ENCODE data around the gene CCDC51. TPM values are rescaled to one million over a fixed set of nuclear protein-coding genes. Genes with fewer than 3 reads are reported as not detected.

Gene CCDC51
- total RNA-seq, 1 donor from 2014 or later, result 19.3 TPM

DNA sequence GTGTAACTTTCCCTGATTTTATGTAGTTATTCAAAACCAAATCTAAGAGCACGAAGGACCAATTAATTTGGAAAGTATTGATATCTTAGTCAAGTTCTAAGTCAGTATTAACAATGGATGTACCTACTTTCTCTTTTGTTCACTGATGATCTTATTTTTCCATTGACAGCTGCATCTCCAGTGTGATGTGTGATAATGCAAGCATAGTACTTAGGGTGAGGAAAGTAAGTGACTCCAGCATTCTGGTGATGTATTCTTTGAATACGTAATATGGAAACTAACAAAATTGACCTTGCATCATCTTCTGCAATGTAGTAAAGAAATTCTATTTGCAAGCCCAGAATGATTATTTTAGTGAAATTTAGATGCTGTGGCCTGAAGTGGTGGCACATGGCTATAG is 45.5 kb downstream of the CCDC51 start:
- DNase-seq (ENCODE audit: low spot score in 2 of 2), result no peak
- Histone ChIP-seq H3K27ac (no peak overlapping the region), H3K27me3 (no peaks in the 10 kb centered on the region), H3K9me3 (no peaks in the 10 kb centered on the region), H3K36me3 (no peaks in the 10 kb centered on the region), H3K4me1 (no peaks in the 10 kb centered on the region), H3K4me3 (no peak overlapping the region)
- TF ChIP-seq, protein P1, sequence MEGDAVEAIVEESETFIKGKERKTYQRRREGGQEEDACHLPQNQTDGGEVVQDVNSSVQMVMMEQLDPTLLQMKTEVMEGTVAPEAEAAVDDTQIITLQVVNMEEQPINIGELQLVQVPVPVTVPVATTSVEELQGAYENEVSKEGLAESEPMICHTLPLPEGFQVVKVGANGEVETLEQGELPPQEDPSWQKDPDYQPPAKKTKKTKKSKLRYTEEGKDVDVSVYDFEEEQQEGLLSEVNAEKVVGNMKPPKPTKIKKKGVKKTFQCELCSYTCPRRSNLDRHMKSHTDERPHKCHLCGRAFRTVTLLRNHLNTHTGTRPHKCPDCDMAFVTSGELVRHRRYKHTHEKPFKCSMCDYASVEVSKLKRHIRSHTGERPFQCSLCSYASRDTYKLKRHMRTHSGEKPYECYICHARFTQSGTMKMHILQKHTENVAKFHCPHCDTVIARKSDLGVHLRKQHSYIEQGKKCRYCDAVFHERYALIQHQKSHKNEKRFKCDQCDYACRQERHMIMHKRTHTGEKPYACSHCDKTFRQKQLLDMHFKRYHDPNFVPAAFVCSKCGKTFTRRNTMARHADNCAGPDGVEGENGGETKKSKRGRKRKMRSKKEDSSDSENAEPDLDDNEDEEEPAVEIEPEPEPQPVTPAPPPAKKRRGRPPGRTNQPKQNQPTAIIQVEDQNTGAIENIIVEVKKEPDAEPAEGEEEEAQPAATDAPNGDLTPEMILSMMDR (IDR thresholded peaks at IDR 0.05), result no peak
- intact Hi-C loops (cut with DNase I), result no loop called here

DNA sequence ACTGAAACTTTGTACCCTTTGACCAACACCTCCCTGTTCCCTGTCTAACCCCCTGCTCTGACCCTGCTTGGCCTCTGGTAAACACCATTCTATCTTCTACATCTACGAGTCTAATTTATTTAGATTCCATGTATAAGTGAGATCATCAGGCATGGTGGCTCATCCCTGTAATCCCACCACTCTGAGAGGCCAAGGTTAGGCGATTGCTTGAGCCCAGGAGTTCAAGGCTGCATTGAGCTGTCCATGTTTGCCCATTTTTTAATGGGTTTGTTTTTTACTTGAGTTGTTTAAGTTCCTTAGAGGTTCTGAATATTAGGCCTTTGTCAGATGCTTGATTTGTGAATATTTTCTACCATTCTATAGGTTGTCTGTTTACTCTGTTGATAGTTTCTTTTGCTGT is 51.0 kb downstream of the CCDC51 start:
- no peak overlapping the region for H3K27ac ChIP-seq
- intact Hi-C loops (cut with DNase I), result no loop called here
- H3K36me3 ChIP-seq, result no peaks in the 10 kb centered on the region
- DNase-seq (ENCODE audit: low spot score in 2 of 2), result no peak
- H3K9me3 ChIP-seq, result peaks cover 0 to 8% of the 10 kb centered on the region in 2 donors
- no peaks in the 10 kb centered on the region for H3K27me3 ChIP-seq
- no peak overlapping the region for H3K4me3 ChIP-seq
- H3K4me1 ChIP-seq, result no peaks in the 10 kb centered on the region
- TF ChIP-seq, protein P1 (IDR thresholded peaks at IDR 0.05), result no peak

DNA sequence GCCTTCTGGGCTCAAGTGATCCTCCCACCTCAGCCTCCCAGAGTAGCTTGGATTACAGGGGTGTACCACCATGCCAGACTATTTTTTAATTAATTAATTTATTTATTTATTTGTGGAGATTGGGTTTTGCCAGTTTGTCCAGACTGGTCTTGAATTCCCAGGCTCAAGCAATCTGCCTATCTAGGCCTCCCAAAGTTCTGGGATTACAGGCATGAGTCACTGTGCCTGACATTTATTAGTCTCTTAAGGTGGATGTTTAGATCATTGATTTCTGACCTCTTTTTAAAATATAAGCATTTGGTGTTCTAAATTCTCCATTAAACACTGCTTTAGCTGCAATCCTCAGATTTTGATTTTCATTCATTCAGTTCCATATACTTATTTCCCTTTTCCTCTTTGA is 52.3 kb downstream of the CCDC51 start:
- no peaks in the 10 kb centered on the region for H3K27me3 ChIP-seq
- H3K9me3 ChIP-seq, result peaks cover 0 to 8% of the 10 kb centered on the region in 2 donors
- H3K36me3 ChIP-seq, result no peaks in the 10 kb centered on the region
- DNase-seq (ENCODE audit: low spot score in 2 of 2), result no peak
- TF ChIP-seq, protein P1 (IDR thresholded peaks at IDR 0.05), result no peak
- H3K4me3 ChIP-seq, result no peak overlapping the region
- H3K27ac ChIP-seq, result no peak overlapping the region
- intact Hi-C loops (cut with DNase I), result no loop called here
- H3K4me1 ChIP-seq, result no peaks in the 10 kb centered on the region

Other genes with a start within 250 kb of the CCDC51 start
- not detected for gene CAMP, start 216.6 kb downstream of the CCDC51 start, total RNA-seq
- 3.7 TPM for gene ZNF589, start 199.0 kb downstream of the CCDC51 start, total RNA-seq
- 11.0 TPM for gene NME6, start 138.8 kb downstream of the CCDC51 start, total RNA-seq
- not detected for gene SPINK8, start 106.5 kb downstream of the CCDC51 start, total RNA-seq
- not detected for gene FBXW12, start 67.9 kb downstream of the CCDC51 start, total RNA-seq
- gene PLXNB1, start 10.0 kb downstream of the CCDC51 start, total RNA-seq, result 160 TPM
- 142 TPM for gene TMA7, start 138 bp upstream of the CCDC51 start, total RNA-seq
- gene ATRIP, start 6.6 kb upstream of the CCDC51 start, total RNA-seq, result 9.0 TPM
- 218 TPM for gene SHISA5, start 64.1 kb upstream of the CCDC51 start, total RNA-seq
- gene PFKFB4, start 116.7 kb upstream of the CCDC51 start, total RNA-seq, result 3.7 TPM
- not detected for gene UCN2, start 123.7 kb upstream of the CCDC51 start, total RNA-seq
- gene COL7A1, start 155.2 kb upstream of the CCDC51 start, total RNA-seq, result 22.2 TPM
- gene UQCRC1, start 169.5 kb upstream of the CCDC51 start, total RNA-seq, result 193 TPM
- not detected for gene TMEM89, start 181.7 kb upstream of the CCDC51 start, total RNA-seq
- gene SLC26A6, start 195.3 kb upstream of the CCDC51 start, total RNA-seq, result 28.1 TPM
- 2.6 TPM for gene CELSR3, start 222.8 kb upstream of the CCDC51 start, total RNA-seq
- 102 TPM for gene NCKIPSD, start 245.8 kb upstream of the CCDC51 start, total RNA-seq